Osteoblast (primary cell): ENCODE measurements around the gene CFL1. TPM values are rescaled to one million over a fixed set of nuclear protein-coding genes. Genes with fewer than 3 reads are reported as not detected.

Experiments
- DNase-seq: peaks from one replicate; pipeline ENCODE4 v3.0.0; 2011; ENCODE audit warnings: low spot score, mixed read lengths; ENCODE audit not compliant: insufficient read length; ENCODE audit errors: missing footprints
- H2AFZ ChIP-seq: 2 replicates; pipeline ENCODE4 v1.6.0; 2011; ENCODE audit warnings: mild to moderate bottlenecking, low read length
- H3K27ac ChIP-seq: 2 replicates; pipeline ENCODE4 v1.5.1; 2011; ENCODE audit warnings: mild to moderate bottlenecking, low read depth, low read length, moderate library complexity
- H3K27me3 ChIP-seq: 2 replicates; pipeline ENCODE4 v1.6.0; 2012; ENCODE audit warnings: mild to moderate bottlenecking, control low read depth, inconsistent platforms, low read length, moderate library complexity; ENCODE audit not compliant: insufficient read depth
- H3K36me3 ChIP-seq: 2 replicates; pipeline ENCODE4 v1.5.1; 2011; ENCODE audit warnings: mild to moderate bottlenecking, low read length, control low read depth, moderate library complexity; ENCODE audit not compliant: insufficient read depth
- H3K4me1 ChIP-seq: 2 replicates; pipeline ENCODE4 v1.5.1; 2011; ENCODE audit warnings: mild to moderate bottlenecking, low read length, control low read depth, moderate library complexity; ENCODE audit not compliant: insufficient read depth
- H3K4me2 ChIP-seq: 2 replicates; pipeline ENCODE4 v1.6.0; 2011; ENCODE audit warnings: mild to moderate bottlenecking, low read length; ENCODE audit not compliant: insufficient read depth
- H3K4me3 ChIP-seq: fragments of 200-600 bp; sonication (generic); 3 replicates; pipeline ENCODE4 v1.5.1; 2012; ENCODE audit warnings: mild to moderate bottlenecking, low read length, inconsistent platforms; ENCODE audit not compliant: insufficient read depth
- H3K79me2 ChIP-seq: 2 replicates; pipeline ENCODE4 v1.6.0; 2012; ENCODE audit warnings: mild to moderate bottlenecking, low read length, control low read depth, inconsistent platforms; ENCODE audit not compliant: insufficient read depth
- H3K9me3 ChIP-seq: 2 replicates; pipeline ENCODE4 v1.5.1; 2011; ENCODE audit warnings: low read depth, low read length, control low read depth
- H4K20me1 ChIP-seq: 2 replicates; pipeline ENCODE4 v1.6.0; 2012; ENCODE audit warnings: mild to moderate bottlenecking, low read length, control low read depth; ENCODE audit not compliant: insufficient read depth
- total RNA-seq: library from RNA; depleted of rRNA; stranded (reverse); fragments of >200 nt; gene quantifications from 2 replicates; pipeline ENCODE4 v1.2.3, GENCODE V29; 2012
- TF ChIP-seq, protein P1 (sequence below): IDR thresholded peaks from 2 replicates; pipeline ENCODE4 v1.5.1; 2011; ENCODE audit warnings: mild to moderate bottlenecking, low read depth, low read length, moderate library complexity; ENCODE audit errors: extremely low read depth

Gene CFL1
- total RNA-seq, 1 donor, result 704 TPM

DNA sequence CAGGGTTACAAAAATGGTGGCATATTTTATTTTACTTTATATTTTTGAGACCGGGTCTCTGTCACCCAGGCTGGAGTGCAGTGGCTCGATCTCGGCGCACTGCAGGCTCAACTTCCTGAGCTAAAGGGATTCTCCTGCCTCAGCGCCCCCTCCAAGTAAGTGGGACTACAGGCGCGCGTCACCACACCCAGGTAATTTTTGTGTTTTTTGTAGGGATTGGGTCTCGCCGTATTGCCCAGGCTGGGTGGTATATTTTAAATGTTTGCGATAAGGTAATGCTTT lies 42.9 kb upstream of the CFL1 start:
- Histone ChIP-seq H3K79me2 (peaks cover 47% of the 10 kb centered on the region), H3K9me3 (no peaks in the 10 kb centered on the region), H3K27me3 (no peaks in the 10 kb centered on the region), H2AFZ (no peak overlapping the region), H4K20me1 (peaks cover 16% of the 10 kb centered on the region), H3K4me3 (peak overlapping the region; percentile 95), H3K36me3 (peaks cover 21% of the 10 kb centered on the region), H3K4me1 (peaks cover 57% of the 10 kb centered on the region), H3K27ac (peak overlapping the region; percentile 95), H3K4me2 (peak overlapping the region; percentile 81)
- no peak for DNase-seq
- TF ChIP-seq, protein P1, sequence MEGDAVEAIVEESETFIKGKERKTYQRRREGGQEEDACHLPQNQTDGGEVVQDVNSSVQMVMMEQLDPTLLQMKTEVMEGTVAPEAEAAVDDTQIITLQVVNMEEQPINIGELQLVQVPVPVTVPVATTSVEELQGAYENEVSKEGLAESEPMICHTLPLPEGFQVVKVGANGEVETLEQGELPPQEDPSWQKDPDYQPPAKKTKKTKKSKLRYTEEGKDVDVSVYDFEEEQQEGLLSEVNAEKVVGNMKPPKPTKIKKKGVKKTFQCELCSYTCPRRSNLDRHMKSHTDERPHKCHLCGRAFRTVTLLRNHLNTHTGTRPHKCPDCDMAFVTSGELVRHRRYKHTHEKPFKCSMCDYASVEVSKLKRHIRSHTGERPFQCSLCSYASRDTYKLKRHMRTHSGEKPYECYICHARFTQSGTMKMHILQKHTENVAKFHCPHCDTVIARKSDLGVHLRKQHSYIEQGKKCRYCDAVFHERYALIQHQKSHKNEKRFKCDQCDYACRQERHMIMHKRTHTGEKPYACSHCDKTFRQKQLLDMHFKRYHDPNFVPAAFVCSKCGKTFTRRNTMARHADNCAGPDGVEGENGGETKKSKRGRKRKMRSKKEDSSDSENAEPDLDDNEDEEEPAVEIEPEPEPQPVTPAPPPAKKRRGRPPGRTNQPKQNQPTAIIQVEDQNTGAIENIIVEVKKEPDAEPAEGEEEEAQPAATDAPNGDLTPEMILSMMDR, result no peak

DNA sequence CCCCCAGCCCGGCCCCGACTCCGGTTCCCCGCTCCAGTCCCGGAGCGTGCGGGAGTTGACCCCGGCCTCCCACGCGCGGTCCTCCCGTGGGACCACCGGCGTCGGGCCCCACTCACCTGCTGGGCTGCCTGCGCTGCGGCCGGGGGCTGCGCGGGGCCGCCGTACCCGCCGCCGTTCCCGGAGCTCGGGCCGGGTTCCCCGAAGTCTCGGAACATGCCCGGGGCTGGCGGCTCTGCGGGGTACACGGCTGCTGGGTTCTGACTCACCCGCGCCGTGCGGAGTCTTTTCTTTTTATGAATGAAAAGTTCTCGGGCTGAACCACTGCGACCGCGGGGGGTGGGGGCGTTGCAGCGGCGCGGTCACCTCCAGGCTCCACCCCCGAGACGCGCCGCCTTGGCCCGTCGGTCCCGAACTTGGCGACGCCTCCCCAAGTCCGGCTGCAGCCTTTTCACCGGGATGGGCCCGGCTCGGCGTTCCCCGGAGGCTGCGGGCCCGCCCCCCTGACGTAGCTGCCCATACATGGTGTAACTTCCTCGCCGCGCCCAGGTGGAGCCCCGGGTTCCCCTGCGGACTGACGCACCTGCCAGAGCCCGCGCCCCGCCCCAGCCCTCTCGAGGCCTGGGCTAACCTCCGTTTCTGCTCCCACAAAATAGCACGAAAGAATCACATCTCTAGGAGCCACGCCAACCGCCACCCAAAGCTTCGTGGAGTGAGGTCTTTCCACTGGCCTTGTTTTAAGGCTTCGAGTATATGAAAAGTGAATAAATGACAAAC lies 42.3 kb upstream of the CFL1 start, which contains the start of gene FOSL1:
Gene FOSL1 (minus strand): TSS at position 264 of the 774 bp plus-strand sequence. CDS start 49 bp downstream, at position 215.
- Histone ChIP-seq H3K79me2 (peaks cover 52% of the 10 kb centered on the region), H4K20me1 (peaks cover 21% of the 10 kb centered on the region), H3K27me3 (no peaks in the 10 kb centered on the region), H3K36me3 (peaks cover 26% of the 10 kb centered on the region), H3K9me3 (no peaks in the 10 kb centered on the region), H3K4me2 (peak within 1 kb of the TSS; percentile 81), H2AFZ (no peak within 1 kb of the TSS), H3K4me3 (peak within 1 kb of the TSS; percentile 95), H3K4me1 (peaks cover 63% of the 10 kb centered on the region), H3K27ac (peak within 1 kb of the TSS; percentile 95)
- DNase-seq, result peak; percentile 98
- TF ChIP-seq, protein P1, result no peak

DNA sequence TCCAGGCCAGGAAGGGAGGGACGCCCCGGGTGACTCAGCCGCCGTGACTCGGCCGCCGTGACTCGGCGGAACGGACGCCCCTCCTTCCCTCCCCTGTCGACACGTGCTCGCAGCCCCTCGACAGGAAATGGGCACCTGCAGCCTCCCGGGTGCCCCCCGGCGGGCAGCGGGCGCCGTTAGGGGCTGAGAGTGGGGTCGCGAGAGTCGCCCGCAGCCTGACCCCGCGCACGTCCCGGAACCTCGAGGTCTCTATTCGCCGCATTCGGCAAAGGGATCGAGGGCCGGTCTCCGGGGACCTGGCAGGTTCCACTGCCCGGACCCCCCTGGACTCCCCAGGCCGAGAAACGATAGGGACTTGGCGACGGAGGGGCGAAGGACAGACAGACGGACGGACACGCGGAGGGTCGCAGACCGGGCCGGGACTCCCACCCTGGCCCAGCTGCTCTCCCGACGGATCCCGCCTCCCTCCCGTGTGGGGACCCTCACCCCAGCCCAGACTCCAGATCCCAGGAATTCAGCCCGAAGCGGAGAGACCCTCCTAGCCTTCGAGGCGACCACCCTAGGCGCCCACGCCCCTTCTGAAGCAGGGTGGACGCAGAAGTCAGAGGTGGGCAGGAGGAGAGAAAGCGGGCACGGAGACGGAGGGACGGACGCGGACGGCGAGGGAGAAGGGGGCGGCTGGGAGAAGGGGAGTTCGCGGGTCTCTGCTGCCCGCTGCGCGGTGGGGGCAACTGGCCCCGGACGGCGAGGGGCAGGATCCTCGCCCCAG lies 41.6 kb upstream of the CFL1 start:
- Histone ChIP-seq H3K9me3 (no peaks in the 10 kb centered on the region), H4K20me1 (peaks cover 23% of the 10 kb centered on the region), H3K4me3 (peak overlapping the region; percentile 95), H3K4me1 (peaks cover 68% of the 10 kb centered on the region), H3K79me2 (peaks cover 59% of the 10 kb centered on the region), H3K4me2 (peak overlapping the region; percentile 81), H3K36me3 (peaks cover 32% of the 10 kb centered on the region), H3K27ac (peak overlapping the region; percentile 95), H3K27me3 (no peaks in the 10 kb centered on the region), H2AFZ (no peak overlapping the region)
- DNase-seq, result peak; percentile 97
- TF ChIP-seq, protein P1, result no peak
